Measurements from ENCODE around the gene GPR149.

DNA sequence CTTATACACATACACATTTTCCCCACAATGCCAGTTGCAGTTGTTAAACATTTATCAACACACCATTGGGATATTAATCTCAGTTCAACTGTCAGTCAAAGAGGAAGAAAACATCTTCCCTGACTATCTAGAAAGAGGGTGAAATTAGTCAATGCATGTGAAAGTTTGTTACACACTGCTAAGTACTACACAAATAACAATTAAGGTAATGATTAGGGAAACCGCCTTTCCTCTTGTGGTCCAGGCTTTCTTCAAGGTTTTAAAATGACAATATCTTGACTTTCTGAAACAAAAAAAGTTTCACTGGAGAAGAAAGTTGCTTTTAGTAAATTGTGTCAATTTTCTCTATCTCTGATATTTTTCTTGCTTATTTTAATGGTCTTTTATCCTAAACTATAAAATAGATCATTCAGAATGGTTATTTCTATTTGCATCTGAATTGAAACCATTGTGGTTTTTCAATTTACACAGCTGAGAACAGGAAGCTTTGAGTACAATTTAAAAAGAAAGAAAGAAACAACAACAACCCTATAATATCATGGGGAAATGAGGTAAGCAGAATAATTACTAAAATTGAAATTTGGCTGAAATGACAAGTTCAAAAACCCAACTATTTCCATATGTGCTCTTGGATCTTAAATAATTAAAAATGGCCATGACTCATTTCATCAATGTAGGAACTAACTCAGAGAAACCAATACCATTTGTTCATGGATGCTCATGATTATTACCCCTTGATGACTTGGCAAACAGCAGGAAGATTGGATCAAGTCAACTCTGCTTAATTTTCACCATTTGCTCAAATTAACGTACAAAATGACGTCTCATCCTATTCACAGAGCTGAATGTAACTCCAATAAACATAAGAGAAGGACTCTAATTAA lies 31.7 kb downstream of the GPR149 start:
- TF ChIP-seq, protein P1, sequence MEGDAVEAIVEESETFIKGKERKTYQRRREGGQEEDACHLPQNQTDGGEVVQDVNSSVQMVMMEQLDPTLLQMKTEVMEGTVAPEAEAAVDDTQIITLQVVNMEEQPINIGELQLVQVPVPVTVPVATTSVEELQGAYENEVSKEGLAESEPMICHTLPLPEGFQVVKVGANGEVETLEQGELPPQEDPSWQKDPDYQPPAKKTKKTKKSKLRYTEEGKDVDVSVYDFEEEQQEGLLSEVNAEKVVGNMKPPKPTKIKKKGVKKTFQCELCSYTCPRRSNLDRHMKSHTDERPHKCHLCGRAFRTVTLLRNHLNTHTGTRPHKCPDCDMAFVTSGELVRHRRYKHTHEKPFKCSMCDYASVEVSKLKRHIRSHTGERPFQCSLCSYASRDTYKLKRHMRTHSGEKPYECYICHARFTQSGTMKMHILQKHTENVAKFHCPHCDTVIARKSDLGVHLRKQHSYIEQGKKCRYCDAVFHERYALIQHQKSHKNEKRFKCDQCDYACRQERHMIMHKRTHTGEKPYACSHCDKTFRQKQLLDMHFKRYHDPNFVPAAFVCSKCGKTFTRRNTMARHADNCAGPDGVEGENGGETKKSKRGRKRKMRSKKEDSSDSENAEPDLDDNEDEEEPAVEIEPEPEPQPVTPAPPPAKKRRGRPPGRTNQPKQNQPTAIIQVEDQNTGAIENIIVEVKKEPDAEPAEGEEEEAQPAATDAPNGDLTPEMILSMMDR (IDR thresholded peaks at IDR 0.05; ENCODE audit: insufficient read depth, low read depth, low read length): no peak
- no peak for TF ChIP-seq EZH2 (IDR thresholded peaks at IDR 0.05; ENCODE audit: insufficient read depth, low read length)
